Left lung (tissue), 10 donors: ENCODE measurements around the gene HK1. TPM values are rescaled to one million over a fixed set of nuclear protein-coding genes. Genes with fewer than 3 reads are reported as not detected.

ENCODE experiments used
- ATAC-seq: fragments of 200-7000 bp; cut with Tn5 transposase; one replicate; pipeline ENCODE4 v1.9.1; 2020; ENCODE audit warnings: moderate library complexity
- DNase-seq, 4 donors: peaks; one replicate each; pipeline ENCODE4 v3.0.0-alpha.2; 2013 to 2020
- H3K27ac ChIP-seq, 2 donors: fragments of 200-600 bp; sonication (generic) in 1 of 2; one replicate each; pipeline versions ENCODE4 v1.5.0 to v1.8.0; 2020 to 2021
- H3K27me3 ChIP-seq, 2 donors: fragments of 200-600 bp; sonication (generic) in 1 of 2; one replicate each; pipeline versions ENCODE4 v1.5.0 to v1.8.0; 2020 to 2021
- H3K36me3 ChIP-seq, 2 donors: fragments of 200-600 bp; sonication (generic) in 1 of 2; one replicate each; pipeline versions ENCODE4 v1.5.0 to v1.8.0; 2020 to 2021
- H3K4me1 ChIP-seq, 2 donors: fragments of 200-600 bp; one replicate each; pipeline ENCODE4 v1.8.0; 2021
- H3K4me3 ChIP-seq, 2 donors: fragments of 200-600 bp; sonication (generic) in 1 of 2; one replicate each; pipeline versions ENCODE4 v1.5.0 to v1.8.0; 2020 to 2021; ENCODE audit warnings: mild to moderate bottlenecking in 1 of 2
- H3K9me3 ChIP-seq, 2 donors: fragments of 200-600 bp; sonication (generic) in 1 of 2; one replicate each; pipeline versions ENCODE4 v1.5.0 to v1.8.0; 2020 to 2021
- intact Hi-C, 2 donors: fragments of 100-400 bp; cut with DNase I; formaldehyde crosslinking; loops; one replicate each; pipeline versions ENCODE4 v1.11.2 to v1.14.2; 2022
- polyA plus RNA-seq, 6 donors: library from polyadenylated mRNA; unstranded; fragments of 120-200 nt; gene quantifications; one replicate each; pipeline ENCODE4 v1.2.1, GENCODE V29; 2013; ENCODE audit not compliant: insufficient read length in 6 of 6
- total RNA-seq, 2 donors: library from RNA; stranded (reverse); fragmentation: NEBNext Ultra II Directional; extraction: Animal tissue kit (Norgen Biotek cat#: 25700); gene quantifications; one replicate each; pipeline ENCODE4 v1.2.1, GENCODE V29; 2021
- TF ChIP-seq, protein P1 (sequence below), 2 donors: fragments of 200-600 bp; sonication (generic) in 1 of 2; IDR thresholded peaks; one replicate each; pipeline versions ENCODE4 v1.5.0 to v1.8.0; 2021; ENCODE audit warnings: antibody characterized with exemption in 2 of 2
- donor health status: DM: no; HTN: yes; CAD: no.
- donor health status: DM: no; HTN: no; CAD: no.

The HK1 gene
- total and polyA plus RNA-seq, 8 donors, result 51.5 to 126 (median 57.8) TPM

DNA sequence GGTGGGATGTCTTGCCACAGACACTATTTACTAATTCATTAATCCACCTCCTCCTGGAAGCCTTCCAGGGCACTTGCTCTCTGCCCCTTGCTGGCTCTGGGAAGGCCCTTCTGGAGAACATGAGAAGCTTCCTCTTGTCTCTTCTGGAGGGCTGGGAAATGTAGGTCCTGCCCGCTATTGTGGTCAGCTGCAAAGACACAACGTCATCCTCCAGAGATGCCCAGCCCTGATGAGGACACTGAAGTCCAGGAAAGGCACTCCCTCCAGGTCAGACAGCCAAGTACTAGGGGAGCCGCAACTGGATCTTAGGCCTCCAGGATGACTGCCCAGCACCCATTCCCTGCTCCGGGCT lies 148.1 kb downstream of the HK1 start:
- ATAC-seq (no peak), DNase-seq (no peak)
- Histone ChIP-seq H3K4me3 (no peak overlapping the region), H3K4me1 (peaks cover 0 to 27% of the 10 kb centered on the region in 2 donors), H3K36me3 (no peaks in the 10 kb centered on the region), H3K27ac (peak overlapping the region; percentile 36 to 58), H3K9me3 (no peaks in the 10 kb centered on the region), H3K27me3 (no peaks in the 10 kb centered on the region)
- intact Hi-C loops, result loop anchor here in 1 of 2 donors (5.0 kb wide), 1 partner anchor 81 kb away; no protein-coding TSS in a partner anchor
- TF ChIP-seq, protein P1, sequence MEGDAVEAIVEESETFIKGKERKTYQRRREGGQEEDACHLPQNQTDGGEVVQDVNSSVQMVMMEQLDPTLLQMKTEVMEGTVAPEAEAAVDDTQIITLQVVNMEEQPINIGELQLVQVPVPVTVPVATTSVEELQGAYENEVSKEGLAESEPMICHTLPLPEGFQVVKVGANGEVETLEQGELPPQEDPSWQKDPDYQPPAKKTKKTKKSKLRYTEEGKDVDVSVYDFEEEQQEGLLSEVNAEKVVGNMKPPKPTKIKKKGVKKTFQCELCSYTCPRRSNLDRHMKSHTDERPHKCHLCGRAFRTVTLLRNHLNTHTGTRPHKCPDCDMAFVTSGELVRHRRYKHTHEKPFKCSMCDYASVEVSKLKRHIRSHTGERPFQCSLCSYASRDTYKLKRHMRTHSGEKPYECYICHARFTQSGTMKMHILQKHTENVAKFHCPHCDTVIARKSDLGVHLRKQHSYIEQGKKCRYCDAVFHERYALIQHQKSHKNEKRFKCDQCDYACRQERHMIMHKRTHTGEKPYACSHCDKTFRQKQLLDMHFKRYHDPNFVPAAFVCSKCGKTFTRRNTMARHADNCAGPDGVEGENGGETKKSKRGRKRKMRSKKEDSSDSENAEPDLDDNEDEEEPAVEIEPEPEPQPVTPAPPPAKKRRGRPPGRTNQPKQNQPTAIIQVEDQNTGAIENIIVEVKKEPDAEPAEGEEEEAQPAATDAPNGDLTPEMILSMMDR (IDR thresholded peaks at IDR 0.05), result no peak

DNA sequence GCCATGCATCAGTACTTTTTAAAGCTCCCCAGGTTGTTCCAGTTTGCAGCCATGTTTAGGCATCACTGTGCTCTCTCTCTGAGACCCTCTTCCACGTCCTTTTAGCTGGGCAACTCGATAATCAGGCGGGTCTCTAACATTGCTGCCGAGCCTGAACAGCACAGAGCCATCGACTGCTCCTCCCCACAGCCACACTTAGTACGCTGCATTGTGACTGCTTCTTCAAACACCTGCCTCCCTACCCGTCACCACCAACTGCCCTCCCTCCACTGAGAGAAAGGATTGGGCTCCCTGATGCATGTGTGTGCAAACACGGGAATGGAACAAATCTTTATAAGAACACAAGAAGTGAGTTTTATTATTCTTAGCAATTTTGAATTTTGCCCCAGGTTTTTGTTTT lies 149.9 kb downstream of the HK1 start:
- no peak overlapping the region for H3K4me3 ChIP-seq
- no peak overlapping the region for H3K27ac ChIP-seq
- TF ChIP-seq, protein P1 (IDR thresholded peaks at IDR 0.05), result no peak
- H3K27me3 ChIP-seq, result no peaks in the 10 kb centered on the region
- ATAC-seq (no peak), DNase-seq (no peak)
- H3K9me3 ChIP-seq, result no peaks in the 10 kb centered on the region
- intact Hi-C loops, result loop anchor here in 1 of 2 donors (5.0 kb wide), 1 partner anchor 79 kb away; no protein-coding TSS in a partner anchor
- no peaks in the 10 kb centered on the region for H3K36me3 ChIP-seq
- peaks cover 0 to 16% of the 10 kb centered on the region in 2 donors for H3K4me1 ChIP-seq

DNA sequence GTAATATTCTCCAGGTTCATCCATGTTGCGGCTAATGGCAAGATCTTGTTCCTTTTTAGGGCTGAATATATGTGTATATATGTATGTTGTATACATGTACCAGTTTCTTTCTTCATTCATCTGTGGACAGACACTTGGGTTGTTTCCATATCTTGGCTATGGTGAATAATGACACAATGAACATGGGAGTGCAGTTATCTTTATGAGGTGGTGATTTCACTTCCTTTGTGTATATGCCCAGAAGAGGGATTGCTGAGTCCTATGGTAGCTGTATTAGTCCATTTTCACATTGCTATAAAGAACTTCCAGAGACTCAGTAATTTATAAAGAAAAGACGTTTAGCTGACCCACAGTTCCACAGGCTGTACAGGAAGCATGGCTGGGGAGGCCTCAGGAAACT lies 155.9 kb downstream of the HK1 start:
- no peak for DNase-seq
- no peak overlapping the region for H3K27ac ChIP-seq
- H3K4me1 ChIP-seq, result peaks cover 6 to 16% of the 10 kb centered on the region in 2 donors
- TF ChIP-seq, protein P1 (IDR thresholded peaks at IDR 0.05), result no peak
- no peak for ATAC-seq
- no peaks in the 10 kb centered on the region for H3K9me3 ChIP-seq
- no peak overlapping the region for H3K4me3 ChIP-seq
- no peaks in the 10 kb centered on the region for H3K27me3 ChIP-seq
- H3K36me3 ChIP-seq, result no peaks in the 10 kb centered on the region
- intact Hi-C loops, result no loop called here

DNA sequence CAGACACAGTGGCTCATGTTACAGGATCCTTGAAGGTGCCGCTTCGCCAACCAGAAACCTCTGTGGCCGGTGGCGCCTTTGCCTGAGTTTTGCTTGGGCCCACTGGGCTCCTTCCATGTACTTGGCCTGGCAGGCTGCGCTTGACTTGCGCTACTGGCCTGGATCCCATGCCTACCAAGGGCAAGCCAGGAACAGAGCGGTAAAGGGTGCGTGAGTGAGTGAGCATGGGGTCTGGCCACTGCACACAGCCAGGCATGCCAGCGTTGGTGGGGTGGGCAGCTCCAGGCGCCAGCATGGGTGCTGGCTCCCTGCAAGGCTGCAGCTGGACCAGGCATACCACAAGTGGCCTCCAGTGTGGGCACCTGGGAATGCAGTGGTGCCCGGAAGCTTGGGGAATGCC lies 156.6 kb downstream of the HK1 start:
- DNase-seq, result no peak
- TF ChIP-seq, protein P1 (IDR thresholded peaks at IDR 0.05), result no peak
- no peaks in the 10 kb centered on the region for H3K27me3 ChIP-seq
- peaks cover 10 to 24% of the 10 kb centered on the region in 2 donors for H3K4me1 ChIP-seq
- no peaks in the 10 kb centered on the region for H3K36me3 ChIP-seq
- no peak overlapping the region for H3K4me3 ChIP-seq
- ATAC-seq, result no peak
- no peaks in the 10 kb centered on the region for H3K9me3 ChIP-seq
- intact Hi-C loops, result no loop called here
- H3K27ac ChIP-seq, result no peak overlapping the region

DNA sequence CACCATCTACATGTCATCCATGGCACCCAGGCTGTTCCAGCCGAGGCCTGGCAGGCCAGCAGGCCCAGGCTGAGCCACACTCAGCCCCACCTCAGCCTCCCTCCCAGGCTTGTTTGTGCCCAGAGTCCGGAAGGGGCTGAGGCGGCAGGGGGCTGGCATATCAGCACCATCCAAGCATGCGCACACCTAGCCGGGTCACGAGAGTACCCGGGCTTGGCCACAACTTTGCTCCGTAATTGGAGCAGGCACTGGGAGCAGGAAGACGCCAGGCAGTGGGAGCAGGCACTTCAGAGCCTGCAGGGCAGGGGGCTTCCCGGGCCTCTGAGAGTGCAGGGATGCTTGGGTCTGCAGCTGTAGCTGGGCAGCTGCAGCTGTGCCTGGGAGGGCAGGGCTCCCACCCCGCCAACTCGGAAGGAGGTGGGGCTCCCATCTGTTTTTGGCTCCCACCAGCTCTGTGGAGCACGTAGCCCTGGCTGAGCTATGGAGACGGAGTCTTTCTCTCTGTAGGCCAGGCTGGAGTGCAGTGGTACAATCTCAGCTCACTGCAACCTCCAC lies 157.7 kb downstream of the HK1 start:
- no peak overlapping the region for H3K4me3 ChIP-seq
- TF ChIP-seq, protein P1 (IDR thresholded peaks at IDR 0.05), result no peak
- no peaks in the 10 kb centered on the region for H3K36me3 ChIP-seq
- ATAC-seq (no peak), DNase-seq (no peak)
- peaks cover 14 to 29% of the 10 kb centered on the region in 2 donors for H3K4me1 ChIP-seq
- H3K27ac ChIP-seq, result no peak overlapping the region
- no peaks in the 10 kb centered on the region for H3K9me3 ChIP-seq
- intact Hi-C loops, result no loop called here
- H3K27me3 ChIP-seq, result no peaks in the 10 kb centered on the region
